CD4-positive, alpha-beta T cell treated with Interleukin-17A for 1 hour (primary cell): Measurements from ENCODE around the gene GOLGA8M.
"Not testable (repeated sequence)": the region's sequence is repeated elsewhere in the genome, so short reads cannot be mapped to it uniquely, and the experiment has no call there.

Experiments used
- DNase-seq: peaks from one replicate; pipeline ENCODE4 v3.0.0-alpha.2; 2020

The GOLGA8M gene

GRCh38 chr15:28655329-28656017 lies 56.7 kb downstream of the GOLGA8M start:
- not testable (repeated sequence) for DNase-seq

- DNase-seq = not testable (repeated sequence)
Observed at GRCh38 chr15:28654194-28654593, 58.0 kb downstream of the GOLGA8M start.

- DNase-seq = not testable (repeated sequence)
Observed at GRCh38 chr15:28652538-28652937, 59.7 kb downstream of the GOLGA8M start.
